HG02943 (cell line): ENCODE data around the gene ANKRD33B.
"Not testable (repeated sequence)": the region's sequence is repeated elsewhere in the genome, so short reads cannot be mapped to it uniquely, and the experiment has no call there.

ENCODE experiments used
- ATAC-seq: cut with Tn5 transposase; IDR thresholded peaks from one replicate; pipeline ENCODE4 v1.9.1; 2021; ENCODE audit warnings: mild to moderate bottlenecking, low read depth, moderate library complexity; ENCODE audit not compliant: unreplicated experiment

Gene ANKRD33B

GRCh38 chr5:10591159-10591558 lies 27.3 kb downstream of the ANKRD33B start:
- no peak for ATAC-seq

GRCh38 chr5:10591966-10592365 lies 28.1 kb downstream of the ANKRD33B start:
- no peak for ATAC-seq

- ATAC-seq: no peak
Observed at GRCh38 chr5:10592601-10593000, 28.7 kb downstream of the ANKRD33B start.

GRCh38 chr5:10593531-10594181 lies 29.8 kb downstream of the ANKRD33B start:
- no peak for ATAC-seq

GRCh38 chr5:10594591-10595210 lies 30.8 kb downstream of the ANKRD33B start:
- no peak for ATAC-seq

GRCh38 chr5:10595293-10595671 lies 31.4 kb downstream of the ANKRD33B start:
- no peak for ATAC-seq

GRCh38 chr5:10595672-10596309 lies 31.9 kb downstream of the ANKRD33B start:
- ATAC-seq: no peak

GRCh38 chr5:10596310-10596703 lies 32.4 kb downstream of the ANKRD33B start:
- ATAC-seq: no peak

- no peak for ATAC-seq
Observed at GRCh38 chr5:10596886-10597451, 33.1 kb downstream of the ANKRD33B start.

GRCh38 chr5:10599113-10599512 lies 35.2 kb downstream of the ANKRD33B start:
- ATAC-seq: no peak

- ATAC-seq: no peak
Observed at GRCh38 chr5:10599862-10600284, 36.0 kb downstream of the ANKRD33B start.

- peak; percentile 70 for ATAC-seq
Observed at GRCh38 chr5:10600626-10601245, 36.9 kb downstream of the ANKRD33B start.

- ATAC-seq: peak; percentile 37
Observed at GRCh38 chr5:10601246-10602030, 37.6 kb downstream of the ANKRD33B start.

- no peak for ATAC-seq
Observed at GRCh38 chr5:10602031-10602806, 38.3 kb downstream of the ANKRD33B start.

GRCh38 chr5:10604975-10605374 lies 41.1 kb downstream of the ANKRD33B start:
- ATAC-seq: no peak

- not testable (repeated sequence) for ATAC-seq
Observed at GRCh38 chr5:10606632-10607022, 42.8 kb downstream of the ANKRD33B start.

- ATAC-seq: peak; percentile 87
Observed at GRCh38 chr5:10607023-10607665, 43.3 kb downstream of the ANKRD33B start.

GRCh38 chr5:10607666-10608073 lies 43.8 kb downstream of the ANKRD33B start:
- ATAC-seq: peak; percentile 50

GRCh38 chr5:10608081-10608480 lies 44.2 kb downstream of the ANKRD33B start:
- not testable (repeated sequence) for ATAC-seq
